A673 (cell line): ENCODE measurements around the gene GALNS. TPM values are rescaled to one million over a fixed set of nuclear protein-coding genes. Genes with fewer than 3 reads are reported as not detected.

Experiments
- BruUV-seq: library from RNA; stranded (reverse); fragments of 400-500 nt; replicated peaks from 2 replicates; lab custom pipeline; 2021; lab: Mats Ljungman, UMichigan
- CTCF ChIA-PET: fragments of 300-600 bp; sonication (Branson Sonifier 250); formaldehyde crosslinking; loops from one replicate; lab custom pipeline; 2022; ENCODE audit warnings: antibody characterized with exemption; lab: Charles Lee
- POLR2A ChIA-PET: fragments of 300-600 bp; sonication (Branson Sonifier 250); formaldehyde crosslinking; loops from one replicate; lab custom pipeline; 2022; ENCODE audit warnings: antibody characterized with exemption; ENCODE audit not compliant: low non-redundant PET; lab: Charles Lee
- DNase-seq: peaks from one replicate; pipeline ENCODE4 v3.0.0-alpha.2; 2015; ENCODE audit warnings: low spot score
- H3K27ac ChIP-seq: fragments of 200-600 bp; sonication (generic); 2 replicates; pipeline ENCODE4 v1.5.1; 2016; ENCODE audit warnings: mixed run types, low read depth, mild to moderate bottlenecking, mixed read lengths, antibody characterized with exemption, low read length; ENCODE audit not compliant: poor library complexity, severe bottlenecking
- H3K27me3 ChIP-seq: fragments of 200-600 bp; sonication (generic); replicated peaks from 2 replicates; pipeline ENCODE4 v1.6.1; 2017; ENCODE audit warnings: mixed run types, low read depth, mild to moderate bottlenecking, mixed read lengths, antibody characterized with exemption, low read length; ENCODE audit not compliant: insufficient read depth, poor library complexity
- H3K36me3 ChIP-seq: fragments of 200-600 bp; sonication (generic); 2 replicates; pipeline ENCODE4 v1.6.1; 2016; ENCODE audit warnings: mixed run types, mild to moderate bottlenecking, mixed read lengths, antibody characterized with exemption, low read length; ENCODE audit not compliant: insufficient read depth, poor library complexity, severe bottlenecking
- H3K4me1 ChIP-seq: fragments of 200-600 bp; sonication (generic); 2 replicates; pipeline ENCODE4 v1.6.1; 2017; ENCODE audit warnings: mixed run types, mild to moderate bottlenecking, mixed read lengths, antibody characterized with exemption, low read length; ENCODE audit not compliant: insufficient read depth, poor library complexity, severe bottlenecking
- H3K4me3 ChIP-seq: fragments of 200-600 bp; sonication (generic); 2 replicates; pipeline ENCODE4 v1.5.1; 2016; ENCODE audit warnings: low read depth, mixed run types, mild to moderate bottlenecking, mixed read lengths, low read length; ENCODE audit not compliant: poor library complexity, severe bottlenecking
- H3K9me3 ChIP-seq: fragments of 200-600 bp; sonication (generic); 2 replicates; pipeline ENCODE4 v1.6.1; 2016; ENCODE audit warnings: mixed run types, low read depth, mild to moderate bottlenecking, mixed read lengths, antibody characterized with exemption, low read length; ENCODE audit not compliant: poor library complexity, severe bottlenecking
- EZH2 ChIP-seq: fragments of 200-600 bp; sonication (generic); IDR thresholded peaks from 2 replicates; pipeline ENCODE4 v1.6.1; 2017; ENCODE audit warnings: borderline replicate concordance, low read depth, mild to moderate bottlenecking, mixed read lengths, antibody characterized with exemption, low read length; ENCODE audit not compliant: poor library complexity, severe bottlenecking
- intact Hi-C: fragments of 100-400 bp; cut with micrococcal nuclease; formaldehyde crosslinking; loops from one replicate; pipeline ENCODE4 v1.10.0; 2022; ENCODE audit not compliant: unreplicated experiment
- total RNA-seq: library from RNA; stranded (reverse); gene quantifications from 2 replicates; pipeline ENCODE4 v1.2.3, GENCODE V29; 2021
- TF ChIP-seq, protein P1 (sequence below): fragments of 300-800, 200-600 bp; sonication (generic); conservative IDR thresholded peaks from 2 replicates; pipeline ENCODE4 v1.5.1; 2017; ENCODE audit warnings: low read depth, mild to moderate bottlenecking, antibody characterized with exemption, low read length, moderate library complexity, mixed read lengths

GALNS gene
- total RNA-seq, 1 experiment from 2014 or later, result 54.8 TPM

DNA sequence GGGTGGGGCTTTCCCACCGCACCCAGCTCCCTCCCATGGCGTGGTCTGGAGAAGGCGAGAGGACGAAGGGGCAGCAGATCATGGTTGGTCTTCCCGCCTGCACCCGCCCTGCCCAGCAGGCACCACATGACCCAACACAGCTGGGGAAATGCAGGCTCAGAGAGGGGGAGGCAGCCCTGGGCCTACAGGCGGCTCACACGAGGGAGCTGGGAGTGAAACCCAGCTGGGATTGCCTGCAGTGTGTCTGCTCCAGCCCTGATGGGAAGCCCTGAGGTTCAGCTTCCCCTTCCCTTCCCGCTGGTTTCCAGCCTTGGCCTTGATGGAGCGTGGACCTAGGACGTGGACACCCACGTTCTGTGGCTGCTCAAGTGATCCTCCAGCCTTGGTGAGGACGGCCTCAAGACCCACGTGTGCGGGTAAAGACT is 29.7 kb upstream of the GALNS start:
- TF ChIP-seq EZH2, result no peak
- TF ChIP-seq, protein P1, sequence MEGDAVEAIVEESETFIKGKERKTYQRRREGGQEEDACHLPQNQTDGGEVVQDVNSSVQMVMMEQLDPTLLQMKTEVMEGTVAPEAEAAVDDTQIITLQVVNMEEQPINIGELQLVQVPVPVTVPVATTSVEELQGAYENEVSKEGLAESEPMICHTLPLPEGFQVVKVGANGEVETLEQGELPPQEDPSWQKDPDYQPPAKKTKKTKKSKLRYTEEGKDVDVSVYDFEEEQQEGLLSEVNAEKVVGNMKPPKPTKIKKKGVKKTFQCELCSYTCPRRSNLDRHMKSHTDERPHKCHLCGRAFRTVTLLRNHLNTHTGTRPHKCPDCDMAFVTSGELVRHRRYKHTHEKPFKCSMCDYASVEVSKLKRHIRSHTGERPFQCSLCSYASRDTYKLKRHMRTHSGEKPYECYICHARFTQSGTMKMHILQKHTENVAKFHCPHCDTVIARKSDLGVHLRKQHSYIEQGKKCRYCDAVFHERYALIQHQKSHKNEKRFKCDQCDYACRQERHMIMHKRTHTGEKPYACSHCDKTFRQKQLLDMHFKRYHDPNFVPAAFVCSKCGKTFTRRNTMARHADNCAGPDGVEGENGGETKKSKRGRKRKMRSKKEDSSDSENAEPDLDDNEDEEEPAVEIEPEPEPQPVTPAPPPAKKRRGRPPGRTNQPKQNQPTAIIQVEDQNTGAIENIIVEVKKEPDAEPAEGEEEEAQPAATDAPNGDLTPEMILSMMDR, result no peak
- BruUV-seq, result no TSS peak
- no peak for DNase-seq
- POLR2A ChIA-PET, result no interaction called here
- CTCF ChIA-PET, result no interaction called here
- Histone ChIP-seq H3K27ac (no peak overlapping the region), H3K9me3 (no peaks in the 10 kb centered on the region), H3K36me3 (no peaks in the 10 kb centered on the region), H3K27me3 (no peaks in the 10 kb centered on the region), H3K4me3 (no peak overlapping the region), H3K4me1 (peaks cover 6% of the 10 kb centered on the region)
- intact Hi-C loops, result no loop called here

DNA sequence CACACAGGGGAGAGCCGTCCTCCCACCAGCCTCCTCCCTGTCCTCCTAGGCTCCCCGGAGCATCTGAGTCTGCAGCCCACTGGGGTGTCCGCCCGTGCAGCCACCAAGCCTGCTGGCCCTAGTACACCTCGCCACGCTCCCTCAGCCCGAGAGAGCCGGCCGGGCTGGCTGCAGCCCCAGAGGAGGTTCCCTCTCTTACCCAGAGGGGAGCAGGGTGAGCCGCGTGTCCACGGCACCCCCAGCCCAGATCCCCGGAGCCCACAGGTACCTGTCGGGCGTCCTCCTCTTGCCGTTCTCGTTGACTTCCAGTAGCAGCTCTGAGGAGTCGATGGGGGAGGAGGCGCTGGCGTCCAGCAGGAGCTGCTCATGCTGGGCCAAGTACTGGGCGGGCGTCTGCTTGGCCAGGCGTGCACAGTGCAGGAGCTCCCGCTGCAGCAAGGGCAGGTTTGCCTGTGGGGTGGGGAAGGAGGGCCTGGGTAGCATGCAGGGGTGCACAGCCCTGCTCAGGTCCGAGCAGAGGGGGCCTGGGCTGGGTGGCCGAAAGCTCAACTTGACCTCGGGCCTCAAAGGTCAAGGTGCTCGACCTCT is 29.0 kb upstream of the GALNS start:
- H3K4me3 ChIP-seq, result no peak overlapping the region
- ChIA-PET POLR2A (no interaction called here), CTCF (no interaction called here)
- intact Hi-C loops, result no loop called here
- H3K4me1 ChIP-seq, result peaks cover 6% of the 10 kb centered on the region
- no peak overlapping the region for H3K27ac ChIP-seq
- no peaks in the 10 kb centered on the region for H3K9me3 ChIP-seq
- no peaks in the 10 kb centered on the region for H3K27me3 ChIP-seq
- H3K36me3 ChIP-seq, result no peaks in the 10 kb centered on the region
- TF ChIP-seq EZH2, result no peak
- TF ChIP-seq, protein P1, result no peak
- no peak for DNase-seq
- BruUV-seq, result no TSS peak

DNA sequence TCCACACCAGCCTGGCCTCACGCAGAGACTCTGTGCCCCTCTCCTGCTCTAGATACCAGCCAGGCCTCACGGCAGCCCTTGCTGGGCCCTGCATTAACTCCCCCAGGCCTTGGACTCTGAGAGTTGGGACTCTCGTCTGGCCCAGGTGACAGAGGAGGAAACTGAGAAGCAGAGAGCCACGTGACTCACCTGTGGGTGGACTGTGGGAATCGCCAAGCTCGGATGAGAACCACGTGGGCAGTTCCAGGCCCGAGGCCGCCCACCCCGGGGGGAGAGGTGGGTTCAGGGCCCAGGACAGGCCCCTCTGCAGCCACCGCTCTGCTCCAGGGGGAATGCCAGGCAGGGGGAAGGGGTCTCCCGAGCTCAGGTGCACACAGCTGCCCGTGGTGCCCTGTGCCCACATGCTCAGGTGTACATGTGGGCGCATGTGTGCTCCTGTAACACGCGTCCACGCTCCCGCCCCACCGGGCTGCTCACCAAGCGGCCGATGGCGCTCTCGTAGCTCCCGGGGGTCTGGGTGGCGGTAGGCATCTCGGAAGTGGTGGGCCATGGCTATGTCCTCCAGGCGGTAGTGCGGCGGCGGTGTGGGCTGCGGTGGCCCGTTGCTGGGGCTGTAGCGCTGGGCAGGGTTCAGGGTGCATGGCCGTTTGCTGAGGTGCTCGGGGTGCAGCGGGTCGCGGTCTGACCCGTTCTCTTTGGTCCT is 28.0 kb upstream of the GALNS start:
- no peak overlapping the region for H3K4me3 ChIP-seq
- H3K4me1 ChIP-seq, result peaks cover 6% of the 10 kb centered on the region
- BruUV-seq, result no TSS peak
- no peaks in the 10 kb centered on the region for H3K36me3 ChIP-seq
- ChIA-PET CTCF (no interaction called here), POLR2A (interaction anchor here (0.6 kb wide), 1 partner anchor 88 kb away, joined by 3 read pairs; no protein-coding TSS in a partner anchor)
- no peak for DNase-seq
- no peaks in the 10 kb centered on the region for H3K9me3 ChIP-seq
- H3K27ac ChIP-seq, result no peak overlapping the region
- no peaks in the 10 kb centered on the region for H3K27me3 ChIP-seq
- intact Hi-C loops, result no loop called here
- TF ChIP-seq, protein P1, result no peak
- TF ChIP-seq EZH2, result no peak
